Measurements from ENCODE around the gene COL16A1.

Gene COL16A1

GRCh38 chr1:31703431-31704270, at the start of gene COL16A1:
Gene COL16A1 (minus strand): TSS chr1:31704017. CDS start chr1:31702193, 1,824 bp downstream.
- DNase-seq (ENCODE audit: low read depth, low spot score) = no peak

- no peak for DNase-seq (ENCODE audit: low read depth, low spot score)
These were observed 49.2 kb upstream of the COL16A1 start for GRCh38 chr1:31752952-31753475.

DNA sequence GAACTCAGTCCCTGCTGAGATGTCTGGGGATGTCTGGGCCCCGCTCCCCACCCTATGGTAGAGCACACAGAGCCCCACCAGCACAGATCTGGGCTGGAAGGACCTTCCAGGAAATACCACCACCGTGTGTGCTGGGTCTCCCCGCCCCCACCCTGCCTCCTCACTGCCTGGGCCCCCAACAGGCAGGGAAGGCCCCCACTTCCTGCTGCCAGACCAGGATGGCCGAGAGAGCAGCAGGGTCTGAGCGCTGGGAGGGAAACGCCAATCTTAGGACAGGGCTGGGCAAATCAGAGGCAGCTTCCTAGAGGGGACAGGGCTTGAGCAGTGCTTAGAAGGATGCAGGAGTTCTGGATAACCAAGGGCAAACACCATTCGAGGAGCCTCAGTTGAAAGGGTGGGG, 48.4 kb upstream of the COL16A1 start:
- DNase-seq (ENCODE audit: low read depth, low spot score) = no peak

DNA sequence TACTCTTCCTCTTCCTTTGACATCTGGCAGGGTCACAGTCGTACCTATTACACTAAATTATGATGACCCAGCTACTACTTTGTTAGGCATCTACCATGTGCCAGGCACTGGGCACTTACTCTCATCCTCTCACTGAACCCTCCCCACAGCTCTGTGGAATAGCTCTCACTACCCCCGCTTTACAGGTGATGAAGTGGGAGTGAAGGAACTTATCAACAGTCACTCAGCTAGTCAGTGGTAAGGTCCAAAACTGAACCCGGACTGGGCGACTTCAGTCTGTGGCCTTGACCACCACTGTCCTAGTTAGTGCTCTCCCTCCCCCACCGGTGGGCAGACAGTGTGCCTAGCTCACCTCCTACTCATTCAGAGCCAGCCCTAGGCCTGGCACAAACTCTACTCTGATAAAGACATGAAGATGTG, 48.0 kb upstream of the COL16A1 start:
- DNase-seq (ENCODE audit: low read depth, low spot score) = no peak

GRCh38 chr1:31750858-31751510, 47.2 kb upstream of the COL16A1 start:
- DNase-seq (ENCODE audit: low read depth, low spot score) = no peak

DNA sequence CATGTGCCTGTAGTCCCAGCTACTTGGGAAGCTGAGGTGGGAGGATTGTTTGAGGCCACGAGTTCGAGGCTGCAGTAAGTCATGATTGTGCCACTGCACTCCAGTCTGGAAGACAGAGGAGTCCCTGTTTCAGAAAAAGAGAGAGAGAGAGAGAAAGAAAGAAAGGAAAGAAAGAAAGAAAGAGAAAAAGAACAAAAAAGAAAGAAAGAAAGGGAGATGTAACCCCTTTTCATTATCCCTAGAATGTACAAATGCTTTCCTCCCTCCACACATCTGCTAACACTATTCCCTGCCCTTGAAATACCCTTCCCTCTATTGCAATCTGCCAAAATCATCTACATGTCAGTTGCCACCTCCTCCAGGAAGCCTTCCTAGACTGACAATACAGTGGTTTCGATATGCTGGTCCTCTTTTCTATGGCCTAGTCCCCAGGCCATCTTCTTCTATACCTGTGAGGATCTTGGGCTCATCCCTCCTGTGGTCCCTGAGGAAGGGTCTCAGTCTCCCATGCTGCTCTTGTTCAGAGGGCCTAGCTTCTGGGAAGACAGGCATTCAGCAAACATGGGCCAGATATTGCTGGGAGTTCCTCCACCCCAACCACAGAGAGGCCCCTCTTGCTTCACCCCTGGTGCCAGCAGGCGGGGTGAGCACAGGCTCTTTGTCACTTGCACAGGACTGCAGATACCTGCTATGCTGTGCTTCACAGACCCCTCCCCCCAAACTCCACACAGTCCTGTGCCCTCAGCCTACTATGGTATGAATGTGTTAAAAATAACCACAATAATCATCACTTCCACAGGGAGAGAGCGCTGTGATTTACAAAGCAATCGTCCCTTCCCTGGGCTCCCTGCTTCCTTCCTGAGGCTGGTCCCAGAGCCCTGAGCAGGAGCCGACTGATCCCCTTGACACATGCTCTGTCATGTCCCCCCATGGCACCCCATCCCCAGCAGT, 46.2 kb upstream of the COL16A1 start:
- no peak for DNase-seq (ENCODE audit: low read depth, low spot score)

GRCh38 chr1:31748365-31748764, 44.5 kb upstream of the COL16A1 start:
- DNase-seq (ENCODE audit: low read depth, low spot score) = no peak

GRCh38 chr1:31747304-31747703, 43.5 kb upstream of the COL16A1 start:
- DNase-seq (ENCODE audit: low read depth, low spot score) = no peak

- DNase-seq (ENCODE audit: low read depth, low spot score) = no peak
These were observed 42.9 kb upstream of the COL16A1 start for GRCh38 chr1:31746687-31747086.

DNA sequence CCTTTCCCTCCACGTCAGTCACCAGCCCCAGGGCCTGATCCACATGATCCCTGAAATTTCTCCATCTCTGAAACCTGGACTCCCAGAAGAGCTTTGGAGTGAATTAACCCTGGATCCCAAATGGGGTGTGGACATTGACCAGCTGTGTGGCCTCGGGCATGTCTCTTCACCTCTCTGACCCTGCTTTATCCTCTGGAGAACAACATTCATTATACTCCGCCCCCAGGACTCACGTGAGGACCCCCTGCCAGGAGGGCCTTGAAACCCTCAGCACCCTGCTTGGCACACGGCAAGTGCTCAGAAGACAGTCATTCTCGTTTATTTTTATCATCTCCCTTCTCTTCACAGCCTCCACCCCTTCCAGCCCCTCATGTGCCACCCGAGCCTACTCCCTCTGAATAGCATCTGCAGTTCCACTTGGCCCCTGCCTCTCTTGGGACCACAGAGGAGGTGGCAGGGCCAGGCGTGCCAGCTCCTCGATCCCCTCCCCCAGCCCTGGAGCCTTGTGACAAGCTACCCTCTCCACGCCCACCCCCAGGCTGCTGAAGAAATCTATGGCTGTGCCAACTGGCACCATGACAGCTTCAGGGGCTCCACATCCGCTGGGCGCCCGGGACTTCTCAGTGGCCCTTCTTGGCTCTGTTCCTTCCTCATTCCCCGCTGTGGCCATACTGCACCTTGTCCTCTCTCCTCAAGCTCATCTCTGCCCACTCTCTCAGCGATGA, 42.3 kb upstream of the COL16A1 start:
- DNase-seq (ENCODE audit: low read depth, low spot score) = no peak

DNA sequence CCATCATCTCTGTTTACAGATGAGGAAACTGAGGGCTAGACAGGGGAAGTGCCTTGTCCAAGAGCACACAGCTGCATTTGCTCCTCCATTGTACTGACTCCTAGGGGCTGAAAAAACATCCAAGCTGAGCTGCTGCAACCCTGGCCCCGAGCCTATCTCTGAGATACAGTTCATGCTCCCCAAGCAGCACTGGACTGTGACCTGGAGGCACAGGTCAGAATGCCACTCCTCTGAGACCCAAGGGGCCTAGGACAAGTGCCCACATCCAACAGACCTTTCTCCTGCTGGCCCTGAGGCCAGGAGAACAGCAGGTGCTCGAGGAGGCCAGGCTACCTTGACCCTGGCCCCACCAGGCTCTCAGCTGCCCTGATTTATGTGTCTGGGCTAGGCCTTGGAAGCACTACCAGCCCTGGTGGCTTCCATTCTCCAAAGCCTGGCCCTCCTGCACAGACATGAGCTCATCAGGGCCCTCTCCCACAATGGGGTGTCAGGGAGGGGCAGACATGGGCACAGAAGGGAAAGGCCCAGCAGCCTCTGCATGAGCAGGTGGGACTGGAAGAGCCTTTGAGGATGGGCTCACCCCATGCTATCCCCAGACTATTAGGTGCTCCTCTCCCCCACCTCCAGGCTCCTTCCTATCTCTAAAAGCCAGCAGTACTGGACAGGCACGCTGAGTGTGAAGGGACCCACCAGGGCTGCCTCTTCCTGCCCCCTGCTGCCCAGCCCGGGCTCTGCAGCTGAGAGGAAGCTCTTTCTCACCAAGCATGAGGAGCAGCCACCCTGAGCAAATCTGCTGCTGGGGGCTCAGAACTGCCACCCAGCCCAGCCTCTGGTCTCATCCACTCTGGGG, 41.5 kb upstream of the COL16A1 start:
- DNase-seq (ENCODE audit: low read depth, low spot score) = no peak

GRCh38 chr1:31744165-31744888, 40.5 kb upstream of the COL16A1 start:
- DNase-seq (ENCODE audit: low read depth, low spot score) = no peak

DNA sequence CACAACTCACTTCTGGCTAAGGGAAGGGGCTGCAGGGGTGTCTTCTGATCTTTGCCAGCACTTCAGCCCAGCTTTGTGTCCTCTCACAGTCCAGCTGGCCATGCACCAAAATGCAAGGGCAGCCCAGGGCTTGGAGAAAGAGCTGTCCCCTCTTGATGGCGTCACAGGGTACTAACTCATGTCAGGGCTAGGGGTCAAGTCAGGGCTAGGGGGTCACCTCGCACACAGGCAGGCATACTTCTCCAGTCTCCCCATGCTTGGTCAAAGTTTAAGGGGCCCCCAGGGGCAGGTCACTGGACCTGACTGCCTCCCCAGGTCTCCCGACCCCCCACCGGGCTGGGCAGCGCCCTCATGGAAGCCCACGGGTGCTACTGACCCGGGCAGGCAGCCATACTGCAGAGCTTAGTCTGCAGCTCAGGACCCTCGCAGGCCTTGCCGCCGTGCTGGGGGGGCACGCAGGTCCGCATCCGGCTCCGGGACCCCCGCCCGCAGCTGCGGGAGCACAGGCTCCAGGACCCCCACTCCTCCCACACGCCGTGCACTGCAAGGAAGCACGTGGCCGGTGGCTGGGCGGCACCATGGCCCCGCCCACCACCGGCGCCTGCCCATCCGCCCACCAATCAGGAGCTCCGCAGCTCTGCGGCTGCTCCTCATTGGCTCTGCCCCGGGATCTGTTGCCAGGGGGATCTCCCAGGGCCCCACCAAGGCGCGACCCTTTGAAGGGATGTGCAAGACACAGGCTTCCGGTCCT, 38.8 kb upstream of the COL16A1 start:
- no peak for DNase-seq (ENCODE audit: low read depth, low spot score)

GRCh38 chr1:31739346-31739745, 35.5 kb upstream of the COL16A1 start:
- no peak for DNase-seq (ENCODE audit: low read depth, low spot score)

- no peak for DNase-seq (ENCODE audit: low read depth, low spot score)
These were observed 32.9 kb upstream of the COL16A1 start for GRCh38 chr1:31736675-31737074.

GRCh38 chr1:31735571-31735970, 31.8 kb upstream of the COL16A1 start:
- no peak for DNase-seq (ENCODE audit: low read depth, low spot score)

GRCh38 chr1:31734582-31735107, 30.8 kb upstream of the COL16A1 start:
- no peak for DNase-seq (ENCODE audit: low read depth, low spot score)

Measured in activated CD4-positive, CD25-positive, alpha-beta regulatory T cell treated with anti-CD3 and anti-CD28 coated beads, Interleukin-2, amount 50 U/mL, for 16 hours (primary cell).